ENCODE measurements around the gene DOK7.

The DOK7 gene

GRCh38 chr4:3494462-3494871 is 31.4 kb downstream of the DOK7 start (continued):
- TF ChIP-seq, protein P1, sequence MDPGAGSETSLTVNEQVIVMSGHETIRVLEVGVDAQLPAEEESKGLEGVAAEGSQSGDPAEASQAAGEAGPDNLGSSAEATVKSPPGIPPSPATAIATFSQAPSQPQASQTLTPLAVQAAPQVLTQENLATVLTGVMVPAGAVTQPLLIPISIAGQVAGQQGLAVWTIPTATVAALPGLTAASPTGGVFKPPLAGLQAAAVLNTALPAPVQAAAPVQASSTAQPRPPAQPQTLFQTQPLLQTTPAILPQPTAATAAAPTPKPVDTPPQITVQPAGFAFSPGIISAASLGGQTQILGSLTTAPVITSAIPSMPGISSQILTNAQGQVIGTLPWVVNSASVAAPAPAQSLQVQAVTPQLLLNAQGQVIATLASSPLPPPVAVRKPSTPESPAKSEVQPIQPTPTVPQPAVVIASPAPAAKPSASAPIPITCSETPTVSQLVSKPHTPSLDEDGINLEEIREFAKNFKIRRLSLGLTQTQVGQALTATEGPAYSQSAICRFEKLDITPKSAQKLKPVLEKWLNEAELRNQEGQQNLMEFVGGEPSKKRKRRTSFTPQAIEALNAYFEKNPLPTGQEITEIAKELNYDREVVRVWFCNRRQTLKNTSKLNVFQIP (CRISPR knock-in tag; IDR thresholded peaks at IDR 0.05; ENCODE audit: borderline replicate concordance, low read depth), result no peak
- no peak for TF ChIP-seq CSDC2 (CRISPR knock-in tag; IDR thresholded peaks at IDR 0.05)
- TF ChIP-seq ZNF565 (CRISPR knock-in tag; conservative IDR thresholded peaks at IDR 0.05; ENCODE audit: low read depth), result no peak
- no peak for TF ChIP-seq GLIS3 (CRISPR knock-in tag; IDR thresholded peaks at IDR 0.05)
- TF ChIP-seq PPARA (CRISPR knock-in tag; IDR thresholded peaks at IDR 0.05; ENCODE audit: borderline replicate concordance), result no peak
- TF ChIP-seq ESRRG (CRISPR knock-in tag; IDR thresholded peaks at IDR 0.05), result no peak
- no peak for TF ChIP-seq ZNF70 (CRISPR knock-in tag; IDR thresholded peaks at IDR 0.05)
- no peak for TF ChIP-seq TCF4 (CRISPR knock-in tag; IDR thresholded peaks at IDR 0.05; ENCODE audit: borderline replicate concordance)
- TF ChIP-seq OSR1 (CRISPR knock-in tag; IDR thresholded peaks at IDR 0.05), result no peak
- TF ChIP-seq CREB5 (CRISPR knock-in tag; IDR thresholded peaks at IDR 0.05; ENCODE audit: low read depth), result no peak

DNA sequence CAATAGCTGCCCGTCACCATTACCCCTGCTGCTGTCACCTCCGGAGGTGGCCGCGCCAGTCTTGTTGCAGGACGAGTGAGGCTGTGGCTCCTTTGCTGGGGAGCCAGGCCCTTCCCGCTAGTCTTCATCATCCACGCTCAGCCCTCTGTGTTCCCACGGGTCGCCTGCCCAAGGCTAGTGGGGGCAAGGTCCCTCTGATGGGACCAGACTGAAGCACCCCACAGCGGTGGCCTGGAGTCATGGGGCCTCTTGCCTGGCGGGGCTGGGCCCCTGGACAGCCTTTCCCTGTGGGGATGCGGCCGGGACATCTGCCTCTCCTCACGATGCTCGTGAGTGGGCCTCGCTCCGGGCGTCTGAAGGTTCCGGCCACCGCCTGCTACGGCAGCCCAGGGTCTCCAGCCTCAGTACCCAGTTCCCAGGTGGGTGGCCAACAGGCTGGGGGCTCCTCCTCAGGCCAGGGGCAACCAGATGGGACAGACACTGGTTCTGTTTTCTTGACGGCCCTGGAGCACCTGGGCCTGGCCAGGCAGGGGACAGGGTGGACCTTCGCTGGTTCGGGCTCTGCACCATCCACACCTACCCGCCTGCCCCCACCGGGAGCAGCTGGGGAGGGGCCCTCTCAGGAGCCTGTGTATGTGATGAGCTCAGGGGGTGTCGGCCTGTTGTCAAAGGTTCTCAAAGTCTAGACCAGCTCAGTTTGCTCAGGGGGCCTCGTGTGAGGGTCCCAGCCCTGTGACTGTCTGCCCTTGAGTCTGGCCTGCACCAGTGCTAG is 32.3 kb downstream of the DOK7 start:
- TF ChIP-seq, protein P2, sequence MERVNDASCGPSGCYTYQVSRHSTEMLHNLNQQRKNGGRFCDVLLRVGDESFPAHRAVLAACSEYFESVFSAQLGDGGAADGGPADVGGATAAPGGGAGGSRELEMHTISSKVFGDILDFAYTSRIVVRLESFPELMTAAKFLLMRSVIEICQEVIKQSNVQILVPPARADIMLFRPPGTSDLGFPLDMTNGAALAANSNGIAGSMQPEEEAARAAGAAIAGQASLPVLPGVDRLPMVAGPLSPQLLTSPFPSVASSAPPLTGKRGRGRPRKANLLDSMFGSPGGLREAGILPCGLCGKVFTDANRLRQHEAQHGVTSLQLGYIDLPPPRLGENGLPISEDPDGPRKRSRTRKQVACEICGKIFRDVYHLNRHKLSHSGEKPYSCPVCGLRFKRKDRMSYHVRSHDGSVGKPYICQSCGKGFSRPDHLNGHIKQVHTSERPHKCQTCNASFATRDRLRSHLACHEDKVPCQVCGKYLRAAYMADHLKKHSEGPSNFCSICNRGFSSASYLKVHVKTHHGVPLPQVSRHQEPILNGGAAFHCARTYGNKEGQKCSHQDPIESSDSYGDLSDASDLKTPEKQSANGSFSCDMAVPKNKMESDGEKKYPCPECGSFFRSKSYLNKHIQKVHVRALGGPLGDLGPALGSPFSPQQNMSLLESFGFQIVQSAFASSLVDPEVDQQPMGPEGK (CRISPR knock-in tag; IDR thresholded peaks at IDR 0.05; ENCODE audit: borderline replicate concordance), result no peak
- no peak for TF ChIP-seq ZNF70 (CRISPR knock-in tag; IDR thresholded peaks at IDR 0.05)
- no peak for TF ChIP-seq ZFP3 (CRISPR knock-in tag; IDR thresholded peaks at IDR 0.05)
- no peak for TF ChIP-seq PPARA (CRISPR knock-in tag; IDR thresholded peaks at IDR 0.05; ENCODE audit: borderline replicate concordance)
- TF ChIP-seq ZC3H10 (CRISPR knock-in tag; IDR thresholded peaks at IDR 0.05), result no peak
- TF ChIP-seq BACH2 (CRISPR knock-in tag; IDR thresholded peaks at IDR 0.05; ENCODE audit: borderline replicate concordance), result no peak
- no peak for ATAC-seq

DNA sequence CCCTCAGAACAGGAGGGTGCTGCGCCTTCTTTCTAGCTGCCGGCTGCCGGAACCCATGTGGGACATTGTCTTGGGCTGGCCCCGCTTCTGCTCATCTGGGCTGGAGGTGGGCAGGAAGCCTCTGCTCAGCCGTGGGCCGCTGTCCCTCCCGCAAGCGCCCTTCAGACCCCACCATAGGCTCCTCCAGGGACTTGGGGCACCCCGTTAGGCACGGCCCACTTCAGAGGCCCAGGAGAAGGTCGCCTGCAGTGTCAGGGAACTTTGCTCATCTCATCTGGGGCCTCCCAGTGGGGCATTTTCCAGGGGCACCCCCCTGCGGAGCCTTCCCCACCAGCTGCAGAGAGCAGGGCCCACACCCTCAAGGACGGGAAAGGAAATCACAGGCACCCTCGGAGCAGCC is 32.9 kb downstream of the DOK7 start:
- TF ChIP-seq CSRNP3 (CRISPR knock-in tag; IDR thresholded peaks at IDR 0.05), result no peak
- TF ChIP-seq SNAI2 (CRISPR knock-in tag; IDR thresholded peaks at IDR 0.05), result no peak
- TF ChIP-seq ZNF8 (CRISPR knock-in tag; IDR thresholded peaks at IDR 0.05), result no peak
- ATAC-seq, result no peak

DNA sequence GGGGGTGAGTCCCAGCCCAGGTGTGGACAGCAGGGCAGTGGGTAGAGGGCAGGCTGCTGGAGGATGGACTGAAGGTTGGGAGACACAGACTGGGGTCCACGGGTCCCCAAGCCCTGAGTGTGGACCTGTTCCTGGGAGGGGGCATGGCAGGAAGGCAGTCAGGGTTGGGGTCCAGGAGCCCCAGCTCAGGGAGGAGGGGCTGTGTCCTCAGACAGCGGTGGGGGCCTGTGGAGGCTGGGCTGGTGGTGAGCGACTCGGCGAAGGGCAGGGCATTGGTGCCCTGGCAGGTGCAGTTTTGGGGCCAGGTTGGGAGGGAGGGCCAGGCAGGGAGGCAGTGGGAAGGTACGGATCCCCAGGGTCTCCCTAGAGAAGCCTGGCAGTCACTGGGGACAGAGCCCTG is 34.0 kb downstream of the DOK7 start:
- no peak for TF ChIP-seq RARB (CRISPR knock-in tag; IDR thresholded peaks at IDR 0.05)
- TF ChIP-seq ZNF565 (CRISPR knock-in tag; conservative IDR thresholded peaks at IDR 0.05; ENCODE audit: low read depth), result no peak
- TF ChIP-seq ZC3H10 (CRISPR knock-in tag; IDR thresholded peaks at IDR 0.05), result no peak
- no peak for TF ChIP-seq ISL1 (CRISPR knock-in tag; IDR thresholded peaks at IDR 0.05)
- TF ChIP-seq TCF4 (CRISPR knock-in tag; IDR thresholded peaks at IDR 0.05; ENCODE audit: borderline replicate concordance), result no peak
- TF ChIP-seq SNAI2 (CRISPR knock-in tag; IDR thresholded peaks at IDR 0.05), result no peak
- TF ChIP-seq ZFP3 (CRISPR knock-in tag; IDR thresholded peaks at IDR 0.05), result no peak
- no peak for TF ChIP-seq OSR1 (CRISPR knock-in tag; IDR thresholded peaks at IDR 0.05)
- TF ChIP-seq BACH2 (CRISPR knock-in tag; IDR thresholded peaks at IDR 0.05; ENCODE audit: borderline replicate concordance), result no peak
- TF ChIP-seq TSHZ2 (CRISPR knock-in tag; IDR thresholded peaks at IDR 0.05), result no peak
- TF ChIP-seq ZNF70 (CRISPR knock-in tag; IDR thresholded peaks at IDR 0.05), result no peak
- TF ChIP-seq ARNTL (CRISPR knock-in tag; IDR thresholded peaks at IDR 0.05; ENCODE audit: borderline replicate concordance, low read depth), result no peak
- TF ChIP-seq ZNF8 (CRISPR knock-in tag; IDR thresholded peaks at IDR 0.05), result no peak
- no peak for ATAC-seq
